ENCODE measurements around the gene CHP1. TPM values are rescaled to one million over a fixed set of nuclear protein-coding genes. Genes with fewer than 3 reads are reported as not detected.
"Not testable (repeated sequence)": the region's sequence is repeated elsewhere in the genome, so short reads cannot be mapped to it uniquely, and the experiment has no call there.

The CHP1 gene
- total RNA-seq, 1 donor from 2014 or later = 44.9 TPM

DNA sequence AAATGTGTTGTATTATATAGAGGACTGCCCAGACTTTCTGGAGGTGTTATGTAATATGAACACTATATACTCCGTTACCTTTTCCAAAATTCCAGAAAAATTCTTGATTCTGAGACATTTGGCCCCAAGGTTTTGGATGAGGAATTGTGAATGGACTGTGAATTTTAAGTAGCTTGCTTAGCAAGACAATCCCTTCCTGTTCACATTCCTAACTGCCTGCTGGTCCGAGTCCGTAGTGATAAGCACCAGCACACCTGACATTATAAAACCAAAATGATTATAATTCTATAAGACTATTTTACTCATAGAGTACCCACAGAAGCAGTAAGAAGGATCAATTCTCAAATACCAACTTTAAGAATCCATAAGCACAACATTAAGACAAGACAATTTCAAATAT lies 11.7 kb upstream of the CHP1 start:
- H3K9me3 ChIP-seq (ENCODE audit: control insufficient read depth in 3 of 3, low read length in 3 of 3) = no peaks in the 10 kb centered on the region
- no peaks in the 10 kb centered on the region for H3K4me1 ChIP-seq (ENCODE audit: control insufficient read depth in 3 of 3, insufficient read depth in 3 of 3, low read length in 3 of 3)
- no peak overlapping the region for H3K27ac ChIP-seq (ENCODE audit: low read depth, low read length)
- no peak overlapping the region for H3K9ac ChIP-seq (ENCODE audit: low read depth in 1 of 3, low read length in 3 of 3)
- no peak overlapping the region for H3K4me3 ChIP-seq (ENCODE audit: low read length in 3 of 3)
- no peaks in the 10 kb centered on the region for H3K36me3 ChIP-seq (ENCODE audit: control insufficient read depth in 3 of 3, insufficient read depth in 3 of 3, low read length in 3 of 3)
- peaks cover 3 to 6% (median 3%) of the 10 kb centered on the region in 3 donors for H3K27me3 ChIP-seq (ENCODE audit: control insufficient read depth in 3 of 3, insufficient read depth in 3 of 3, low read length in 3 of 3)

DNA sequence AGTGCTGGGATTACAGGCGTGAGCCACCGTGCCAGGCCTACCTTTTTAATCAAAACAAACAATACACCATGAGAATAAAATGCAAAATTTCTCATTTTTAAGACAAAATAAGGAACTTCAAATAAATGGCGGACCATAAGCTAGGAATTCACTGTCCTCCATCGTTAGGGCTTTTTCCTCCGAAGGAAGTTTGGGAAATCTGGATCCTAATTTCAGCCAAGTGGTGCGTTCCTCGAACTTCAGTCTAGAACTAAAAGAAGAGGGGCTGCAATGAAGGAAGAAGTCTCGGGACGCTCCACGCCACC lies 771 bp upstream of the CHP1 start:
- Histone ChIP-seq H3K9me3 (ENCODE audit: control insufficient read depth in 3 of 3, low read length in 3 of 3) (no peaks in the 10 kb centered on the region), H3K27ac (ENCODE audit: low read depth, low read length) (peak overlapping the region; percentile 95), H3K4me1 (ENCODE audit: control insufficient read depth in 3 of 3, insufficient read depth in 3 of 3, low read length in 3 of 3) (peaks cover 22 to 30% (median 23%) of the 10 kb centered on the region in 3 donors), H3K36me3 (ENCODE audit: control insufficient read depth in 3 of 3, insufficient read depth in 3 of 3, low read length in 3 of 3) (no peaks in the 10 kb centered on the region), H3K27me3 (ENCODE audit: control insufficient read depth in 3 of 3, insufficient read depth in 3 of 3, low read length in 3 of 3) (no peaks in the 10 kb centered on the region), H3K4me3 (ENCODE audit: low read length in 3 of 3) (peak overlapping the region; percentile 68 to 97 (median 97)), H3K9ac (ENCODE audit: low read depth in 1 of 3, low read length in 3 of 3) (peak overlapping the region in 1 of 3 donors; percentile 97)

DNA sequence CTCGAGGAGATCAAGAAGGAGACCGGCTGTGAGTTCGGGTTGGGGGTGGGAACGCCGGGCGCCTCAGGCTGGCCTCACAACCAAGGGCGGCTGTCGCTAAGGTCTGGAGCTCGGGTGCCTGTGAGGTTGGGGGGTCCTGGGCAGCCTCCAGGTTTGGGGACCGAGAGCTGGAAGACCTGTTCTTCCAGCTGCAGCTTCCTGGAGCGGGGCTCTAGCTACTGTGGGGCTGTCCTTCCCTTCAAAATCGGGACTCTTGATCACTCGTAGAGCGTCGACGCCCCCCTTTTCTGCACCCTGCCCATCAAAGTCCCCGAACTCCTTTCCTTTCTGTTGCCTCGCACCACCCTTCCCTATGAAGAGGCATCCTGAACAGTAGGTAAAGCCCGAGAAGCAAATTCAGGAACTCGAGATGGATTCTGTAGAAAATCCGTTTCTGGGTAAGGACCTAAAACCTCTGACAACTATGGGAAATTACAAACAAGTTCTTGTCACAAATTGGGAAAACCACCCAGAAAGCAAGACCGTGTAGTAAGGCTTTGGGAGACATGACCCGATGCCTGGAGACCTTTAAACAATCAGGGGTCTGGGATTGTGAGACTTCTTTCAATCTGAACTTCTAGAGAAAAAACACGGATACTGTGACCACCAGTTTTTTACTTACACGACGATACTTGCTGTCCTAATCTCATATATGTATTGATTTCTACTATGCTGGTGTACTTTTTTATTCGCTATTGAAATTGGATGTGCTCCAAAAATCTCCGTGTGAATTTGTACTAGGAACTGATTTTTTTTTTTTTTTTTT lies 556 bp downstream of the CHP1 start:
- Histone ChIP-seq H3K4me3 (ENCODE audit: low read length in 3 of 3) (peak overlapping the region; percentile 68 to 97 (median 97)), H3K9ac (ENCODE audit: low read depth in 1 of 3, low read length in 3 of 3) (peak overlapping the region; percentile 88 to 97 (median 97))

DNA sequence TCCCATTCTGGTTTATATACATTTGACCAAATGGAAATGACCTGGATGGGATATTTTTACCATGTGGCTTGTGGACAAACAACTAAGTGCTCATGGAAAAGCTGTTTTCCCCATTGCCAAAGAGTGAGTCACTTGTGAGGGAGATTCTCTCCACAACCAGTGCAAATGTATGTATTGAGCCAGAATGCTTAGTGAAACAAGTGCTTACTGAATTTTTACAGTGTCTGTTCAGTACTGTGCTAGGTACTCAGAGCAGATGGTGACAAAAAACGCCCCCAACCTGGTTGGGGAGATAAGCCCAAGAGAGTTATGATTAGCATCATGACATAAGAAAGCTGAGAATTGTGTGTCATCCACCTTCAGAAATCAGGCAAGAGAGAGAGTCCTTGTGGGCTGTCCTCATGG lies 2.3 kb downstream of the CHP1 start:
- Histone ChIP-seq H3K9me3 (ENCODE audit: control insufficient read depth in 3 of 3, low read length in 3 of 3) (no peaks in the 10 kb centered on the region), H3K27me3 (ENCODE audit: control insufficient read depth in 3 of 3, insufficient read depth in 3 of 3, low read length in 3 of 3) (no peaks in the 10 kb centered on the region), H3K4me3 (ENCODE audit: low read length in 3 of 3) (peak overlapping the region in 1 of 3 donors; percentile 14), H3K36me3 (ENCODE audit: control insufficient read depth in 3 of 3, insufficient read depth in 3 of 3, low read length in 3 of 3) (no peaks in the 10 kb centered on the region), H3K4me1 (ENCODE audit: control insufficient read depth in 3 of 3, insufficient read depth in 3 of 3, low read length in 3 of 3) (peaks cover 22 to 30% (median 23%) of the 10 kb centered on the region in 3 donors), H3K27ac (ENCODE audit: low read depth, low read length) (peak overlapping the region; percentile 9), H3K9ac (ENCODE audit: low read depth in 1 of 3, low read length in 3 of 3) (peak overlapping the region in 1 of 3 donors; percentile 34)

More for the DNA sequence above, 556 bp downstream of the CHP1 start:
- Histone ChIP-seq H3K4me1 (ENCODE audit: control insufficient read depth in 3 of 3, insufficient read depth in 3 of 3, low read length in 3 of 3) (peaks cover 22 to 30% (median 23%) of the 10 kb centered on the region in 3 donors), H3K27me3 (ENCODE audit: control insufficient read depth in 3 of 3, insufficient read depth in 3 of 3, low read length in 3 of 3) (no peaks in the 10 kb centered on the region), H3K27ac (ENCODE audit: low read depth, low read length) (peak overlapping the region; percentile 95), H3K36me3 (ENCODE audit: control insufficient read depth in 3 of 3, insufficient read depth in 3 of 3, low read length in 3 of 3) (no peaks in the 10 kb centered on the region), H3K9me3 (ENCODE audit: control insufficient read depth in 3 of 3, low read length in 3 of 3) (no peaks in the 10 kb centered on the region)

DNA sequence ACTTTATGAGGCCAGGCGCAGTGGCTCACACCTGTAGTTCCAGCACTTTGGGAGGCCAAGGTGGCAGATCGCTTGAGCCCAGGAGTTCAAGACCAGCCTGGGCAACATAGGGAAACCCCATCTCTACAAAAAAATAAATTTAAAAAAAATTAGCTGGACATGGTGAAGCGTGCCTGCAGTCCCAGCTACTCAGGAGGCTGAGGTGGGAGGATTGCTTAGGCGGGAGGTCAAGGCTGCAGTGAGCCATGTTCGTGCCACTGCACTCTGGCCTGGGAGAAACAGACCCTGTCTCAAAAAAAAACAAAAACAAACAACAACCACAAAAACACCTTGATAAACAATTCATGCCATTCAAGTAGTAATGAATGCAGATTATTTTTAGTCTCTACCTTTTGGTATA lies 4.2 kb downstream of the CHP1 start:
- not testable (repeated sequence) for H3K9ac ChIP-seq (ENCODE audit: low read depth in 1 of 3, low read length in 3 of 3); H3K9me3 ChIP-seq (ENCODE audit: control insufficient read depth in 3 of 3, low read length in 3 of 3); H3K36me3 ChIP-seq (ENCODE audit: control insufficient read depth in 3 of 3, insufficient read depth in 3 of 3, low read length in 3 of 3); H3K27ac ChIP-seq (ENCODE audit: low read depth, low read length); H3K4me3 ChIP-seq (ENCODE audit: low read length in 3 of 3); H3K27me3 ChIP-seq (ENCODE audit: control insufficient read depth in 3 of 3, insufficient read depth in 3 of 3, low read length in 3 of 3)
- H3K4me1 ChIP-seq (ENCODE audit: control insufficient read depth in 3 of 3, insufficient read depth in 3 of 3, low read length in 3 of 3) = peaks cover 22 to 30% (median 23%) of the 10 kb centered on the region in 3 donors

DNA sequence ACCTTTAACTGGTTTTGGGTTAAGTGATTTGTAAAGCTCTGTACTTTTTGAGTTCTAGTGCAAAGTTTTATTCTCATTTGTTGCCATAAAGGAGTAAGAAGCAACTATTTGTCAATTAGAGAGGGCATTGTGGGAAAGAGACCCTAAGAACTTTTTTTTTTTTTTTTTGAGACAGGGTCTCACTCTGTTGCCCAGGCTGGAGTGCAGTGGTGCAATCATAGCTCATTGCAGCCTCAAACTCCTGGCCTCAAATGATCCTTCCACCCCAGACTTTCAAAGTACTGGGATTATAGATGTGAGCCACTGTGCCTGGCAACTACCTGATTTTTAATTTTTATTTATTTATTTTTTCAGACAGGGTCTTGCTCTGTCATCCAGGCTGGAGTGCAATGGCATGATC lies 4.9 kb downstream of the CHP1 start:
- H3K27ac ChIP-seq (ENCODE audit: low read depth, low read length) = no peak overlapping the region
- H3K4me3 ChIP-seq (ENCODE audit: low read length in 3 of 3) = no peak overlapping the region
- no peaks in the 10 kb centered on the region for H3K36me3 ChIP-seq (ENCODE audit: control insufficient read depth in 3 of 3, insufficient read depth in 3 of 3, low read length in 3 of 3)
- H3K9me3 ChIP-seq (ENCODE audit: control insufficient read depth in 3 of 3, low read length in 3 of 3) = no peaks in the 10 kb centered on the region
- no peaks in the 10 kb centered on the region for H3K27me3 ChIP-seq (ENCODE audit: control insufficient read depth in 3 of 3, insufficient read depth in 3 of 3, low read length in 3 of 3)
- H3K4me1 ChIP-seq (ENCODE audit: control insufficient read depth in 3 of 3, insufficient read depth in 3 of 3, low read length in 3 of 3) = peaks cover 16 to 24% (median 19%) of the 10 kb centered on the region in 3 donors
- H3K9ac ChIP-seq (ENCODE audit: low read depth in 1 of 3, low read length in 3 of 3) = no peak overlapping the region

DNA sequence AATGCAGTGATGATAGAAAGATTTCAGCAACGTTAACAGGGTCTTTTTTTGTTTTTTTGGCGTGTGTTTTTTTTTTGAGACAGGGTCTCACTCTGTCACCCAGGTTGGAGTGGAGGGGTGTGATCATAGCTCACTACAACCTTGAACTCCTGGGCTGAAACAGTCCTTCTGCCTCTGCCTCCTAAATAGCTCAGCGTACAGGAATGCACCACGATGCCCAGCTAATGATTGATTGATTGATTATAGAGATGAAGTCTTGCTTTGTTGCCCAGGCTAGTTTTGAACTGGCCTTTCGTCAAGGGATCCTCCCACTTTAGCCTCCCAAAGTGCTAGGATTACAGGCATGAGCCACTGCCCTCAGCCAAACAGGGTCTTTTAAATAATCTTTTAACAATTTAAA lies 7.0 kb downstream of the CHP1 start:
- no peak overlapping the region for H3K4me3 ChIP-seq (ENCODE audit: low read length in 3 of 3)
- no peaks in the 10 kb centered on the region for H3K27me3 ChIP-seq (ENCODE audit: control insufficient read depth in 3 of 3, insufficient read depth in 3 of 3, low read length in 3 of 3)
- H3K4me1 ChIP-seq (ENCODE audit: control insufficient read depth in 3 of 3, insufficient read depth in 3 of 3, low read length in 3 of 3) = peaks cover 8 to 18% (median 17%) of the 10 kb centered on the region in 3 donors
- H3K9ac ChIP-seq (ENCODE audit: low read depth in 1 of 3, low read length in 3 of 3) = no peak overlapping the region
- peaks cover 0 to 3% (median 3%) of the 10 kb centered on the region in 3 donors for H3K36me3 ChIP-seq (ENCODE audit: control insufficient read depth in 3 of 3, insufficient read depth in 3 of 3, low read length in 3 of 3)
- H3K9me3 ChIP-seq (ENCODE audit: control insufficient read depth in 3 of 3, low read length in 3 of 3) = no peaks in the 10 kb centered on the region
- H3K27ac ChIP-seq (ENCODE audit: low read depth, low read length) = no peak overlapping the region

DNA sequence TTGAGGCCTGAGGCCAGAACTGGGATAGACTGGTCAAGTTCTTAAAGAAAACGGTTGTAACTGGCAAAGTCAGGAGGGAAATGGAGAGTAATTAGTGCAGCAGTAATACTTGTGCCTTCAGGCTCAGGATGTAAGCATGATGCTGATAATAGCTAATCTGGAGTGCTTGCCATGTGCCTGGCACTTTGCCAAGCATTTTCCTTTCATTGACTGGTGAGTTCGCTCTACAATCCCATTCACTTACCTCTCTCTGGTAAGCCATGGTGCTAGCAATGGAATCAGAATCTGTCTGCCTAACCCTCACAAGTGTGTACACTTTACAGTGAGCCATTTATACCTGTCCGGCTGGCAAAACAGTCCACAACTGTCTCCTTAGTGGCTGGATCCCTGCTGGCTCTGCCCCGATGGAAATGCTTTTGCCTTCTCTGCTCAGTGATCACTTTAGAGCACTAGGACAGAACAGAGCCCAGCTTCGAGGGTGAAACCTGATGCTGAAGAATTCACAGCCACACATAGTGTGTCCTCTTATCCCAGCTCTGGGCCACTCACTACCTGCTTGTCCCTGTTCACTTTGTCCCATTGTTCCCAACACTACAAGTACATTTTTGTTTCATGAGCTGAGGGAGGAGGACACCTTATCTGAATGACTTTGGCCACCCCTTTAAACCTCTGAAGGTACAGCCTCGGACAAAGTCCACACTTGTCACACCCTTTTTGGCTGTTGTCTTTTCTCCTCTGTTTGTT lies 10.3 kb downstream of the CHP1 start:
- Histone ChIP-seq H3K4me1 (ENCODE audit: control insufficient read depth in 3 of 3, insufficient read depth in 3 of 3, low read length in 3 of 3) (peaks cover 3 to 8% (median 7%) of the 10 kb centered on the region in 3 donors), H3K9me3 (ENCODE audit: control insufficient read depth in 3 of 3, low read length in 3 of 3) (no peaks in the 10 kb centered on the region), H3K27ac (ENCODE audit: low read depth, low read length) (no peak overlapping the region), H3K27me3 (ENCODE audit: control insufficient read depth in 3 of 3, insufficient read depth in 3 of 3, low read length in 3 of 3) (no peaks in the 10 kb centered on the region), H3K9ac (ENCODE audit: low read depth in 1 of 3, low read length in 3 of 3) (no peak overlapping the region), H3K4me3 (ENCODE audit: low read length in 3 of 3) (no peak overlapping the region), H3K36me3 (ENCODE audit: control insufficient read depth in 3 of 3, insufficient read depth in 3 of 3, low read length in 3 of 3) (peaks cover 4 to 18% (median 17%) of the 10 kb centered on the region in 3 donors)

DNA sequence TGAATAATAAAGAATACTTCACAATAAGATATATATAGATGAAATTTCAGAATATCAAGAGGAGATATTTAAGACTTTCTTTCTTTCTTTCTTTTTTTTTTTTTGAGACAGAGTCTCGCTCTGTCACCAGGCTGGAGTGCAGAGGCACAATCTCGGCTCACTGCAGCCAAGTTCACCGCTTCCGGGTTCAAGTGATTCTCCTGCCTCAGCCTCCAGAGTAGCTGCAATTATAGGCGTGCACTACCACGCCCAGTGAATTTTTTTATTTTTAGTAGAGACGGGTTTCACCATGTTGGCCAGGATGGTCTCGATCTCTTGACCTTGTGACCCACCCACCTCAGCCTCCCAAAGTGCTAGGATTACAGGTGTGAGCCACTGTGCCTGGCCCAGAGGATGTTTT lies 19.7 kb downstream of the CHP1 start:
- not testable (repeated sequence) for H3K27me3 ChIP-seq (ENCODE audit: control insufficient read depth in 3 of 3, insufficient read depth in 3 of 3, low read length in 3 of 3); H3K4me3 ChIP-seq (ENCODE audit: low read length in 3 of 3); H3K4me1 ChIP-seq (ENCODE audit: control insufficient read depth in 3 of 3, insufficient read depth in 3 of 3, low read length in 3 of 3); H3K9ac ChIP-seq (ENCODE audit: low read depth in 1 of 3, low read length in 3 of 3); H3K36me3 ChIP-seq (ENCODE audit: control insufficient read depth in 3 of 3, insufficient read depth in 3 of 3, low read length in 3 of 3); H3K9me3 ChIP-seq (ENCODE audit: control insufficient read depth in 3 of 3, low read length in 3 of 3); H3K27ac ChIP-seq (ENCODE audit: low read depth, low read length)

DNA sequence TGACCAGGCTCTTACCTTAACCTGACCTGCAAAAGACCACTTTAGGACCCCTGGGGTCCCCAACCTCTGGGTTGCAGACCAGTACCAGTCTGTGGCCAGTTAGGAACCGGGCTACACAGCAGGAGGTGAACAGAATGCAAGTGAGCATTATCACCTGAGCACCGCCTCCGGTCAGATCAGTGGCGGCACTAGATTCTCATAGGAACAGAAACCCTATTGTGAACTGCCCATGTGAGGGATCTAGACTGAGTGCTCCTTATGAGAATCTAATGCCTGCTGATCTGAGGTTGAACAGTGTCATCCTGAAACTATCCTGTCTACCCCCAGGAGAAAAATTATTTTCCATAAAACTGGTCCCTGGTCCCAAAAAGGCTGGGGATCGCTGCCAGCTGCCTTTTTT lies 20.3 kb downstream of the CHP1 start:
- H3K4me3 ChIP-seq (ENCODE audit: low read length in 3 of 3) = no peak overlapping the region
- H3K27ac ChIP-seq (ENCODE audit: low read depth, low read length) = no peak overlapping the region
- peaks cover 6 to 7% (median 6%) of the 10 kb centered on the region in 3 donors for H3K36me3 ChIP-seq (ENCODE audit: control insufficient read depth in 3 of 3, insufficient read depth in 3 of 3, low read length in 3 of 3)
- H3K9me3 ChIP-seq (ENCODE audit: control insufficient read depth in 3 of 3, low read length in 3 of 3) = no peaks in the 10 kb centered on the region
- H3K9ac ChIP-seq (ENCODE audit: low read depth in 1 of 3, low read length in 3 of 3) = no peak overlapping the region
- H3K27me3 ChIP-seq (ENCODE audit: control insufficient read depth in 3 of 3, insufficient read depth in 3 of 3, low read length in 3 of 3) = no peaks in the 10 kb centered on the region
- peaks cover 0 to 5% (median 0%) of the 10 kb centered on the region in 3 donors for H3K4me1 ChIP-seq (ENCODE audit: control insufficient read depth in 3 of 3, insufficient read depth in 3 of 3, low read length in 3 of 3)

Measured in skeletal muscle tissue (tissue), 4 donors.